Measurements from ENCODE around the gene HK1.
A peak's percentile ranks its signal among the peaks of the same experiment; 100 is the strongest.
"Not testable (repeated sequence)": the region's sequence is repeated elsewhere in the genome, so short reads cannot be mapped to it uniquely, and the experiment has no call there.

HK1 gene

DNA sequence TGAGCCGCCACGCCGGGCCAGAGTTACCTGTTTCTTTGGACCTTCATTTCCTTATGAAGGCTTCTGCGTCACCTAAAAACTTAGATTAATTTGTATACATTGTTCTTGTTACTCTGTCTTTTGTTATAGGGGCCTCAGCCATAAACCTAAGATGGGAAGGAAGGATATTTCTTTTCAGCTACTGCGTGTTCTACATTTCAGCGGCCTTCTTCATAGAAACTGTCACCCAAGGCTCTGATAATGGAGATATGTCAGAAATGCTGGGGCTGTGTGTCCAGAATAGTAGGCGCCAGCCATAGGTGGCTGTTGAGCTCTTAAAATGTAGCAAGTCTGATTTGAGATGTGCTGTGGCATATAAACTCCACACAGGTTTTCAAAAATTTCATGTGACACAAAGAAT lies 52.9 kb downstream of the HK1 start:
- no peak for DNase-seq

DNA sequence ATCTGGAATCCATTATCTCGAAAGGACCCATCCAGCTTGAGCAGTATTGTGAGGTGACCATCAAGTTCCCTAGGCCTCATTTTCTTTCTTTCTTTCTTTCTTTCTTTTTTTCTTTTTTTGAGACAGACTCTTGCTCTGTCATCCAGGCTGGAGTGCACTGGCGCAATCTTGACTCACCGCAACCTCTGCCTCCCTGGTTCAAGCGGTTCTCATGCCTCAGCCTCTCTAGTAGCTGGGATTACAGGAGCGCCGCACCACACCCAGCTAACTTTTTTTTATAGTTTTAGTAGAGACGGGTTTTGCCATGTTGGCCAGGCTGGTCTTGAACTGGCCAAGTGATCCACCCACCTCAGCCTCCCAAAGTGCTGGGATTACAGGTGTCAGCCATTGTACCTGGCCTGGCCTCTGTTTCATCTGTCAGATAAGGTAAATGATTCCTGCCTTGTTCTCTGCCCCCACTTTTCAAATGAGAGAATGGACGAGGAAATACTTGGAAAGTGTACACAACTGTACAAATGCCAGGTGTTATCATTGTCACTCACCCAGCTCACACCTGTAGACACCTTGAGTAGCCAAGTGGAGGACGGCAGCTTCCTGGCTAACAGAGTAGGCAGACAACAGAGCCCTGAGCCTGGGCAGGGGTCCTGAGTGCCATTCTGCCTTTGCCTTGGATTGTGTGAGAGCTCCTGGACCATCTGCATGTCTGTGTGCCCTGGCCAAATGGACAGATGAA lies 54.1 kb downstream of the HK1 start:
- DNase-seq = no peak

DNA sequence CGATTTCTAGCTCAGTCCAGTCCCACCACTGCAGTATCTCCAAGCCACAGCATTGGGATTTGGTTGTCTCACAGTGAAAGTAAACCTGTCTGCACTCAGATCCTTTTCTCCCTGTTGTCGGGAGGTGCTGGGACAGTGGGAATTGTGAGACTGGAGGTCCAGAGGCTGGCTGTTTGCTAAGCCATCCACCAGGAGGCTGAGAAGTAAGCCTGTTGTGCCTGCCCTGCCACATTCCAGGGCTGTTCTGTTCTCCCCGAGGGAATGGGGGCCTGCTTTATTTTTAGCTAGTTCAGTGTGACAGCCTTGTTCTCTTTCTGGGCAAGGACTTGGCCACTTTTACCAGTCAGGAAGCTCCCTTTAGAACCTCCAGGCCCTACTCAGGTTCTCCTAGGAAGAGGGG lies 54.9 kb downstream of the HK1 start:
- DNase-seq = no peak

DNA sequence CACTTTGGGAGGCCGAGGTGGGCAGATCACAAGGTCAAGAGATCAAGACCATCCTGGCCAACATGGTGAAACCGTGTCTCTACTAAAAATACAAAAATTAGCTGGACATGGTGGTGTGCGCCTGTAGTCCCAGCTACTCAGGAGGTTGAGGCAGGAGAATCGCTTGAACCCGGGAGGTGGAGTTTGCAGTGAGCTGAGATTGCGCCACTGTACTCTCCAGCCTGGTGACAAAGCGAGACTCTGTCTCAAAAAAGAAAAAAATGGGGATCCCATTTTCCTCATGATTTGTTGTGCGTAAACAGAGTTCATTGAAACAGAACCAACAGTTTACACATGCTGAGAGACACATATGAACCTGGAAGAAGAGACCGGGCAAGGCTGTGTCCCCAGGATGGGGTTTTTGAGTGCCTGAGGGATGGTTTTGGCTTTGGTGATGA lies 55.6 kb downstream of the HK1 start:
- DNase-seq = not testable (repeated sequence)

DNA sequence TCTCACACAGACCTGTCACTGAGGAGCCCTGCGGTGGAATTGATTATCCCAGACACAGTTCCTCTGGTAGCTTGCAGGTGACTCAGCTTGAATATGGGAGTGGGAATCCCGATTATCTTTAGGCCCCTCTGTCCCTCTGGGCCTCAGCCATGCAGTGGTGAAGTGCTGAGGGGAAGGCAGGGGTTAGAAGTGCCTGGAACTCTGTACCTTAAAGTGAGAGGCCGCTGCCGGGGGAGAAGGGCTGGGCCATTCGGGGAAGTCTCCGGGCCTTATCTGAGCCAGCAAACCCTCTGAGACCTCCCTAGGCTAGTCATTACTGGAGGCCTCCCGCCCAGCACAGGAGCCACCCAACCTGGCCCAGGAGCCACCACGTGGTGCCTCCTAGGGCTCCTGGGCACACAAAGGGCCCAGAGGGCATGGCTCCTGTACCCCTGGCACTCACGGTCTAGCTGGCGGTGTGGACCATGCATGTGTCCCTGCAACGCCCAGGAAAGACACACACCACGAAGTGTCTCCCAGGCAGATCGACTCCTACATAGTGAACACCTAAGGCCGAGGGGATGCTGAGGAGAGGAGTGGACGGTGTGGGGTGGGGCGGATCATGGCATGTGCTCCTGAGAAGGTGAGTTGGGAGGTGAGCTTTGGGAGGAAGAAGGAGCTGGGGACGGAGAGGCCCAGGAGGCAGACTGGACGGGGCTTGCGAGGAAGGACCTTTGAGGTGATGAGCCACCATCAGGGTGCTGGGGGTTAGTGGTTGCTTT lies 56.2 kb downstream of the HK1 start:
- DNase-seq = no peak

DNA sequence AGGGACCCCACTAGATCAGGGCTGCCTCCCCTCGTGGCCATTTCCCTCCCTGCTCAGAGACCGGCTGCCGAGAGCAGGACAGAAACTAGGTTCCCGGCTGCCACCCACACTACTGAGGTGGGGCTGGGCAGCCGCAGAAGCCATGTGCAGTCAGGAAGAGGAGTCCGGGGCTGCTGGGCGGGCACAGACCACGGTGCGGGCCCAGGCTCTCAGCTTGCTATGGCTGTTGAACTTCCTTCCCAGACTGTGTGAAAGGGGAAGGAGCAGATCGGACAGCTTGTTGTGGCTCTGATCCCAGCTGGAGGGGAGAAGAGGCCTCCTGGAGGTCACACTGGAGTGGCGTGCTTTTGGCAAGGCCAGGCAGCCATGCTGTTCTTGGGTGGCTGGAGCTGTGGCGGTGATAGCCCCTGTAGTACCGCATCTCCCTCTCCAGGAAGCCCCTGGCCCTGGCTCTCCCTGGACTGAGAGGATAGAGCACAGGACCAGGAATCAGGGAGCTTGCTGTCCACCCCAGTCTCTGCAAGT lies 56.8 kb downstream of the HK1 start:
- peak; percentile 53 to 63 for DNase-seq

DNA sequence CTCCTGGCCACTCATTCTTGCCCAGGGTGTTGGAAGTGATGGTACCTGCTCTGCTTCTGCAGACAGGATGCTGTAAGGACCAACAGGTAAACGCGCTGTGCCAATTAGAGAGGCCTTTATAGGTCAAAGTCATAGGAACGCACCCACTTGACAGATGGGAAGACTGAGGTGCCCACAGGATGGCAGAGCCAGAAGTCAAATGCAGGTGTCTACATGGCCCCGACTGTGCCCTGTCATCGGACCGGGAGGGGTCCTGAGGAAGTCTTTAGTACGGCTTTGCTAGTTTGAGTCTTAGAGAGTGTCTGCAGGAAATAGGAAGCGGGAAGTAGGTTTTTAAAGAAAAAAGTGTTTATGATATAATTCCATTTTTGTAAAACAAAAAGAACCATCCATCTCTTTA lies 57.3 kb downstream of the HK1 start:
- DNase-seq = no peak

DNA sequence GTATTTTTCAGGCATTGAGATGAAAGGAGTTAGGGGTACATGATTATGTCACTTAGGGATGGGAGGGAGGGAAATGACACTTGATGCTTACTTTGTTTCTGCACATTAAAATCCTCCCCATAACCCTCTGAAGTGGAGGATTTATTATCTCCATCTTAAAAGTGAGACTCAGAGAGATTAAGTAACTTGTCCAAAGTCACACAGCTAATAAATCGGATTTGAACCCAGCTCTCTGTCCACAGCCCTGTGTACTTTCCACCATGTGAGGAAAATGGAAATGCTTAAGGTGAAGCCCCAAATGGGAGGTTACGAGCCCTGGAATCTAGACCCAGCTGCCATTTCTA lies 58.6 kb downstream of the HK1 start:
- DNase-seq = no peak

DNA sequence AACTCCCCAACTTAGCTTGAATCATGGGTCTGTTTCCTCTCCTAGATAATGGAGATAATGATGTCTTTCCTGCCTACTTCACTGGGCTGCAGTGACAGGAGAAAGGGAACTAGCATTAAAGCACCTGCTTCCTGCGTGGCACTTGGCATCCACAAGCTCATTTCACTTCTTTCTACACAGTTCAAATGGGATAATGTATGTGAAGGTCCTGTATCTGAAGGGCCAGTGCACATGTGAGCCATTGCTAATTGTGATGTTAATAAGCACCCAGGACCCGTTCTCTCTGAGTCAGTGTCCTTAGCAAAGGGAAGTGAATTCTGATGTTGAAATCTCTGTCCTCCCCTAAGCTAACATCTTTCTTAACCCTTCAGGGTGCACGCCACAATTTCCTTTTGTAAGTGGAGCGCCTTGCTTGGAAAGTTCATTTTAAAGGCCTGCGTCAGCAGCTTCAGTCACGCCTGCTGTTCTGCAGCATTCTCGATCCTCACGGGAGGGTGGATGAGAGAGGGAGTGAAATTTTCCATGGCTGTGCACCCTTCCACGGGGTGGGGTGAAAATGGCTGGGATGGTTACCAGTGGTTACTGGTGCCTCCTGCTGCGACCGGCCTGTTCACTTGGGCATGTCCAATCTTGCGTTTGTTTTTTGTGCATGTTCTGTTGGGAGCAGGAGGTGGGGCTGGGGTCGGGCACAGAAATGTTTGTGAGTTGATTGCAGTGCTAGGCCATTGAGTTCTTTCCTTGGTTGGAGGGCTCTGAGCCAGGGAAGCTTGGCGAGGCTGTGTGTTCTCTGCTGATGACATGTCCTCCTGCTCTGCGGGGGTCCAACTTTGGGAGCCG lies 59.2 kb downstream of the HK1 start:
- DNase-seq = no peak

DNA sequence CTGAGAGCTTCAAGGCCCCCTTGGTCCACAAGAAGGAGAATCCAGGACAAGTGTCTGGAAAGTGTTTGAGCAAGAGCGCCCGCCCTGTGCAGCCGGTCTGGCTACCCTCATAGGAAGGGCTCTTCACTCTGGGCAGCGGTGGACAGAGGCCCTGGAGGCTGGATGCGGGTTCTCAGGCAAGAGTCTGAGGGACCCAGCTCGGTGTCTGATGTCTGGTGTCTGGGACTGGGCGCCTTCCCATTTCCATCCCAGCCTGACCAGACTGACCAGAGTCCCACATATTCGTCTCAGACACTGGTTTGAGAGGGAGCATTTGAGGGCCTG lies 59.8 kb downstream of the HK1 start:
- DNase-seq = no peak

DNA sequence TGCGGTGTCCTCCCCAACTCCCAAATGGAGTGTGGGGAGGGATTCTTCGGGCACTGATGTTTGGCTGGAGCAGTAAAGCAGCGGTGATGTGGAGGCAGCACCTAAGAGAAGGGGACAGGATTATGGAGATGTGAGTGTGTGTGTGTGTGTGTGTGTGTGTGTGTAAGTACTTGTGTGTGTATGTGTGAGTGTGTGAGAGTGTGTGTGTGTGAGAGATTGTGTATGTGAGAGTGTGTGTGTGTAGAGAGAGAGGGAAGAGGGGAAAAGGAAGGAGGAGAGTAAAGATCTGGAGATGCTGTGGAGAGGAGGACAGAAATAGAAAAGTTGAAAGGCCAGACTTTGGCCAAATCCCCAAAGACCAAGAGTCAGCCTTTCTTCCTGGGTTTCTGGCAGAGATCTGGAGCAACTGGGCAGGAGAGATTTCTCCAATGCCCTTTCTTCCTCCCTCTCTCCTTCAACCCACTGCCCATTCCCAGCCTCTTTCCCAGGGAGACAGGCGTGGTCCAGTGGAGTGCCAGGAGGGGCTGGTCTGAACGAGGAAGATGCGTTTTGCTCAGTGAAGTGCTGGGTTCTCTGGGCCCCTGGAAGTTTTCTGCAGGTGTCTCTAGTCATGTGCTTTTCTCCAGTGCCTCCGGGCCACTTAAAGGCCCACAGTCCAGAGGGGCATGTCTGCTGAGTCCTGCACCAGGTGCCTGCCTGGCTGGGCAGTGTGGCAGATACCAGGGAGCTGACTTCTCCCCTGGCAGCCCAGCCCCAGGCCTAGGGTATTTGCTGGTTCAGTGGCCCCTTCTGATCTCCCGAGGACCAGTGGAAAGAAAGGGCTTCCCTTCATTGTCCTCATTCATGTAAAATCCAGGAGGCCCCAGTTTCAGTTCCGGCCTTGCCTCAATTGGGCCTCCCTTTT lies 60.5 kb downstream of the HK1 start:
- no peak for DNase-seq

DNA sequence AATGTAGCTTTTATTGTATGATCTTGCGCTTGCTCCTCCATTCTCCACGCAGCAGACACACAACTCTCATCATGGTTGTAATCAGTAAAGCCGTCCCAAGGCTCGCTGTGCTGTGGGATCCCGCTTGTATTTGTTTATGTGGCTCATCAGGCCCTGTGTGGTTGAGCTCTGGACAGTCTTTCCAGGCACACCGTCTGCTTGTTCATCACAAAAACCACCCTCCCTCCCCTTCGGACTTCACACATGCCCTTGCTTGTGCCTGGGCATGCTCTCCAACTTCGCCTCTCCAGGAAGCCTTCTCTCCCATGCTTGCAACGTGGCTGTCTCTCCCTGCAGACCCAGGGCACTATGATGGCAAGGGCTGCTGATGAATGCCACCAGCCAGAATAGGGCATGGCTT lies 62.4 kb downstream of the HK1 start:
- no peak for DNase-seq

DNA sequence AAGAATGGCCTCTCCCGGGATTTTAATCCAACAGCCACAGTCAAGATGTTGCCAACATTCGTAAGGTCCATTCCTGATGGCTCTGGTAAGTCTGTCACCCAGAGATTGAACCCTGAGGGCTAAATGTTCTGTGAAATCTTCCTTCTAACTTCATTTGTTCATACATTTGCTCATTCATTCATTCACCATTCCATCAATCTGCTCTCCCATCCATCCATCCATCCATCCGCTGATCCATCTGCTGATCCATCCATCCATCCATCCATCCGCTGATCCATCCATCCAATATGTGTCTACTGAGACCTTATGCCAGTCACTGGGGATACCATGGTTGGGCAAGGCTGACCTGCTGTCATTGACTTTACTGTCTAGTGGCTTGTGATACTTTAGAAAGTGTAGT lies 65.6 kb downstream of the HK1 start:
- no peak for DNase-seq

DNA sequence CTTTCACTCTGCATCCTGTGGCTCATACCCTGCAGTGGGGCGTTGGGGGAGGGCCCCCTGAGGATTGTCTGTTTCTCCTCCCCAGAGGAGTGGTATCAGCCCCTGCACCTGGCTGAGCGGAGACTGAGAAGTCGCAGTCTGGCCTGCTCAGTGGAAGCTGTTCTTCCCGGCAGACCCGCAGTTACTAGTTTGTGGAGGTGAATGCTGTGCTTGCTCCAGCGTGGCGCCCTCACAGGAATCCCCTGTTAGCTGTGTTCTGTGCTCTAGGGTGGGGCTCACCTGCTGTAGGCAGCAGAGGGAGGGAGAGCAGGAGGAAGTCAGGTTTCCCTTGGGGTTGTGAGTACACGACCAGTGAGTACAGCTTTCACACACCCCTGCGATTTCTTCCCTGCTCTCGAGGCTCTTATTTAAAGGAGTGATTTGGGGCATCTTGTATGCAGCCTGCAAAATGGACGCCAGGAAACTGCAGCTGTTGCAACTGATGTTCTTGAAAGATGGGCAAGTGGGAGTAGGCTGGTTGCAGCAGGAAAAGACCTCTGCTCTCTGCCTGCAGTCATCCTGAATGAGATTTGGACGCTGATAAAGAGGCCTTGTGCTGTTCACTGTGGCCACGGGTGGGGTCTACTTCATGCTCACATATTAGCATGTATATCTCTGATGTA lies 66.4 kb downstream of the HK1 start:
- no peak for DNase-seq

DNA sequence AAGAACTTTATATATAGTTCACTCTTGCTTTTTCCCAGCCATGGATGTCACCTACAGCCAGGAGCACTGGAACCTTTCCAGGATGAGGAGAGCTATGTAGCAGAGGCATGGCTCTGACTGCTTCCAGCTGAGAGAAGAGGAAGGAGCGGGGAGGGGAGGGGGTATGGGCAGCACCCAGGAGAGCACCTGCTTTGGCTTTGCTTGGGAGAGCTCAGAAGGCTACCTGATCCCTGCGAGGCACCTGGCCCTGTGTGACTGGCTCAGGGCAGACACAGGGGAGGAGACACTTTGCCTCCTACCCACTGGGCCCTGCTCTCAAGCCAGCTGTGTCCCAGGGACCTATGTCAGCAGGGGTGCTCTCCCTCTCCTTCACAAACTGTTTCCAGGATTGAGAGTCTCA lies 67.1 kb downstream of the HK1 start:
- no peak for DNase-seq

DNA sequence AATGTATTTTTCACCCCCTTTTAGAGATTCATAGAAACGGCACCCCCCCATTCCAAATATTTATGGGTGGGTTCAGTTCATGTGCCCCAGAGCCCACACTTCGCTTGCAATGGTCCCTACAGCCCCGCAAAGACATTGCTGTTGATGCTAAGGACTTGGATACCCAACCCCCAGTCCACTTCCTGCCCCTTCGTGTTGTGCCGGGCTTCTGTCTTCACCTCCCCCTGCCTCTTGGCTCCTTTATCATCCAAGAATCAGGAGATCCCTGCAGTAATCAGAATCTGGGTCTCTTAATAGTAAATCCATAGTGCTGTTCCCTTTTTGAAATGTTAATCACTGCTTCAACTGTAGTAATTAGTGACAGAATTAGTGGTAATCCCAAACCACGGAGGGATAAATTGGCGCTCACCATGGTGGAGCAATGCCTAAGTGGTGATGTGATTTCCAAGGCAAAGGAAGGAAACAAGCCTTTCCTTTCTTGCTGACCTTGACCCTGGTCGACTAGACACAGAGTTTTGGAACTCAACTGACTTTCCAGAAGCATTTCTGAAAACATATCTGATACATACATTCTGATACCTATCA lies 67.7 kb downstream of the HK1 start:
- DNase-seq = no peak

DNA sequence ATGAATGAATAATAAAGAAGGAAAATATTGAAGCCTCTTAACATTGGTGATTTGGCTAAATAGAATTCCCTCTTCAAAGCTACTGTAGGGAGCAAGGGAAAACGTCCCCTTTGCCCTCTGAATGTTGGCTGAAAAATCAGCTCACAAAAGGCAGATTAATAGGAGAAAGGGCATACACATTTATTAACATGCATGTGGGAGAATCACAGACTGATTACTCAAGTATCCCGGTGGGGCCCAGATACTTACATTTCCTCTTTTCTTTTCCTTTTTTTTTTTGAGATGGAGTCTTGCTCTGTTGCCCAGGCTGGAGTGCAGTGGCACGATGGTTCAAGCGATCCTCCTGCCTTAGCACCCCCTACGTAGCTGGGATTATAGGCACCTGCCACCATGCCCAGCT lies 68.5 kb downstream of the HK1 start:
- no peak for DNase-seq

DNA sequence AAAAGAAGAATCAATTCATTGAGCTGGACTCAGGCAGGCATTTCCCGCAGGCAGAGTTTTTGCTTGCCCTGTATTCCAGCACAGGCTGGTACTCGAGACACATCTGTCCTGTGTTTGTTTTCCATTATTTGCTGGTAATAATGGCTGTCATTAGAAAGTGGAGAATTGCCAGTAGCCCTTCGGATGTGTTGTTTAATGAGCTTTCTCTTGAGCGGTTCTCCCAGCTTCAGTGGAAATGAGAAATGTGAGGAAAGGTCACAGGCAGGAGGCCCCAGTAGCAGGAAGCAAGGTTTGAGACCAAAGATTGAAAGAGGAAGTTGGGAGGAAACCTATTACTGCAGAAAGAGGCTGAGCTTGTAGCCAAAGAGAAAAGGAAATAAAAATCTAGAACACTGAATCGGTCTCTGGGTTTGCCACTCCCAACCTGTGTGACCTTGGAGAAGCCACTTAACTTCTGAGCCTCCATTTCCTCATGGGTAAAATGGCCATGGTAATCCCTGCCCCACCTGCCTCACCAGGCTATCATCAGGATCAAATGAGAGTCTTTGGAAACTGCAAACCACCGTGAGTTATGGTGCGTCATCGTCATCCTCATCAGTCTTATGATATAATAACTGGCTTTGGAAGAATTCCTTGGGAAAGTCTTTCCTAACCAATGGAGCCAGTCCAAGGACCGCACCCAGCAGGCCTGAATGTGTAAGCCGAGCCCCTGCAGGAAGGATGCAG lies 70.7 kb downstream of the HK1 start:
- no peak for DNase-seq

DNA sequence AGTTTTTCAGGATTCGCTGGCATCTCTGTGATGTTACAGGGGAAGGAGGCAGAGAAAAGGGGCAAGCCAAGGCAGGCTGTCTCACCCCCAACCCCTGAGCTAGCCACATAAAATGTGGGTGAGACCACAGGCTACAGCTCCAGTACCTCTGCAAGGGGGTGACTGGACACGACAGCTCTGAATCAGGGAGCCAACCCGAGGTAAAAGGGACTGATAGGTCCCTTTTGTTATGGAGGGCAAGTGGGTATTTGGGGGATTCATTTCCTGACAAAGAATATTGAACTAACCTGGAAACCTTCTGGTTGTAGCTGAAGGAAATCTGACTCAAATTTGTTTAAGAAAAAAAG lies 71.2 kb downstream of the HK1 start:
- DNase-seq = no peak

DNA sequence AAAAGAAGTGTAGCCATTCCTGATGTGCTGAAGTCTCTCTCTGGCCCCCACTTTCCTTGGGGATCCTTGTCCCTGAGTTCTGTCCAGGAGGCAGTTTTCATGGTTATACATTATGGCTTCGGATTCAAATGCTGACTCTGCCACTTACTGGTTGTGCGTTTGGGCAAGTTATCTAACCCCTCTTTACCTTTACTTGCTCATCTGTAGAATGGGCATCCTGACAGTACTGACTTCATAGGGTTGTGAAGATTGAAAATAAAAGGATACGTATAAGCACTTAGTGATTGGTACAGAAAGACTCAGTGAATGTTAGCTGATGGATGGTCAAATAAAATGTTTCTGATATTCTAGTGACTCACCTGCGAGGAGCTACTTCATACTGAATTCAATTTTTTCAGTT lies 73.3 kb downstream of the HK1 start:
- DNase-seq = no peak

Measured in activated T-cell treated with anti-CD3 and anti-CD28 coated beads, Interleukin-2, amount 50 U/mL, for 48 hours (primary cell).